Stimulated activated CD4-positive, alpha-beta T cell treated with anti-CD3 and anti-CD28 coated beads, Interleukin-15, amount 100 ng/mL, for 1 hour (primary cell): Measurements from ENCODE around the gene FRMD4A.
"Not testable (repeated sequence)": the region's sequence is repeated elsewhere in the genome, so short reads cannot be mapped to it uniquely, and the experiment has no call there.

Experiments
- DNase-seq, 2 donors: peaks; one replicate each; pipeline ENCODE4 v3.0.0-alpha.2; 2020; ENCODE audit warnings: low read depth in 1 of 2, low spot score in 1 of 2

The FRMD4A gene

DNA sequence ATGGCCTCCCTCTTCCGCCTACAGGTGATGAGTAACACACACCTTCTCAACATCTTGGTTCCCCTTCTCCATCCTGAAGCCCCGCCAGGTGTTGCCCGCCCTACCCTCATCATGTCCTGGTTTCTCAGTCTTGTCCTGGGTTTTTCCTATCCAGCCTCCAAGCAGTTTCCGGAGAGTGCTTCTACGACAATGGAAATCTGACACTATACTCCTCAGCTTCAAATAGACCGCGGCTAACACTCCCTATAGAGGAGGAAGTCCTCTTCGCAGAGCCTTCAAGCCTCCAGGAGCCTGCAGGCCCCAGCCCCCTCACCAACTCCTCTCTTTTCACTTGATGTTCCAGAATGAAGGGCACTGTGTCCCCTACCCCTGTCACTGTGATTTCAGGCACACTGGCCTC is 596.6 kb downstream of the FRMD4A start:
- no peak for DNase-seq

DNA sequence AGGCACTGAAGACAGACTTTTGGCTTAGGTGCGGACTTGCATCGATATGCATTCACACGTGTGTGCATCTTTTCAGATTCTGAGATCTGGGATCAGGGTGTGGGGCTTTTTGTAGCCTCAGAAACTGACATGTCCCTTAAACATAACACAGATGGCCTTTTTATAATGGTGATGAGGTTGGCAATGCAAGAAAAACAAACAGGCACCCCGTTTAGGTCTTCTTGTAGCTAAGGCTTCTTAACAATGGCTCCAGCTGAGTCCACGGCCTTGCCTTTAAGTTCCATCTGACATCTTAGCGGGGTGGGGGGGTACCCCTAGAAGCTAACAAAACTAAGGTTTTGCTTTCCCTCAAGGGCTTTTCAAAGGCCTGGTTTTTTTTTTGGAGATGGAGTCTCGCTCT is 597.7 kb downstream of the FRMD4A start:
- DNase-seq, result no peak

DNA sequence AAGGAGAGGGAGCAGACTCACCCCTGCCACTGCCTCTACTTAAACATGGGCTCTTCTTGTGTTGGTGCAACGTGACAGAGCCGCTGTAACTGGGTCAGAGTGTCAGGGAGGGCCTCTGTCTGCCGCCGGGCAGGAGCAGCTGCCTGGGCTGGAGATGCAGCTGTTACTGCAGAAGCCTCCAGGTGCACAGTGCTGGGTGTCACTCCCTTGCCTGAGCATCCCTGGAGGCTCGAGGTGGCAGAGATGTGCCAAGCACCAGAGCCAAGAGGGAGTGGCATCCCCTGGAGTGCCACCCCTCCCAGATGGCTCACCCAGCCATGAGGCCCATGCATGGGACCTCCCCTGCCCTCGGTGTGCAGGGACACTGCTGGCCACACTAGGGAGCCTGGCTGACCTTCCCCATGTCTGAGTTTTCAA is 598.3 kb downstream of the FRMD4A start:
- no peak for DNase-seq

DNA sequence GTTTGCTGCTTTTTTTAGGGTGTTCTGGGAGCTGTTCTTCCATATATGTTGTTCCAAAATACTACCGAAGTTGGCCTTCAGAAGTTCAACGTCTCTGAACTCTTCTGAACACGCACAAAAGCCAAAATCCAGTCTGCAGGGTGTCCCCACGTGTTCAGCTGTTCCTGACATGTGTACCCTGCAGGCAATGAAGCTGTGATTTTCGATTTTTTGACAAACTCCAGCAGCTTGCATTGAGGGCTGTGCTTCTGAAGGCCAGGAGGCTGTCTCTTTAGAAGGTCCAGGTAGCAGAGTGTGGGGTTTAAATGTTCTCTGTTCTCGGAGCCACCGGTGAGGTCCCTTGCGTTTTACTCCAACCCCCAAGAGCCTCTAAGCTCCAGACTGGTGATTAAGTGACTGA is 598.9 kb downstream of the FRMD4A start:
- DNase-seq, result no peak

DNA sequence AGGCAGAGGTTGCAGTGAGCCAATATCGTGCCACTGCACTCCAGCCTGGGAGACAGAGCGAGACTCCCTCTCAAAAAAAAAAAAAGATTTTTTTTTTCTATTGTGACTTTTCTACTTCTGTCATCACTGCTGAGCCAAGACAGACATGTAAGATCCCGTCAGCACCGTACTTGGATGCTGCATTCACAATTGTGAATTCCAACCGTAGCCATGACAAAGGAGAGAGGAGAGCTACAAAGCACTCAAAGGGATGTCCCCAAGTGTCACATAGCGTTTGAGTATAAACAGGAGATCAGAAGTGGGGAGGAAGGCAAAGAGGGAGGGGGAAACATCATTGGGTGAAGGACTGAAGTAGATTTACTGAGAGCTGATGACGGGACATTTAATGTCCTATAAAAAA is 599.8 kb downstream of the FRMD4A start:
- no peak for DNase-seq

DNA sequence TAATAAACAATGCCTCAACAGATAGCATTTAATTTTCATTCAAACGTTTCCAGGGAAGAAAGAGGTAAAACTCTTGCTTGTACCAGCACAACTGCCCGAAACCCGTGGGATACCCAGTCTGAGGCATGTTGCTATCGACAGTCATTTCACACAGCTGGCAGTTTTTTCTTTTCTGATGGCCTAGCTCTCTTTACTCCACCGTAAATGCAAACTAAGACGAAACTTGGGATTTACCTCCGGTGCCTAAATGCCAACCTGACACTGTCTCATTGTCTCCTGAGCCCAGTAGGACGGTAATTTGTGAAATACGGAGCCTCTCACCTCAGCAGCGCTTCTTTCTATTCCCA is 600.4 kb downstream of the FRMD4A start:
- DNase-seq, result no peak

DNA sequence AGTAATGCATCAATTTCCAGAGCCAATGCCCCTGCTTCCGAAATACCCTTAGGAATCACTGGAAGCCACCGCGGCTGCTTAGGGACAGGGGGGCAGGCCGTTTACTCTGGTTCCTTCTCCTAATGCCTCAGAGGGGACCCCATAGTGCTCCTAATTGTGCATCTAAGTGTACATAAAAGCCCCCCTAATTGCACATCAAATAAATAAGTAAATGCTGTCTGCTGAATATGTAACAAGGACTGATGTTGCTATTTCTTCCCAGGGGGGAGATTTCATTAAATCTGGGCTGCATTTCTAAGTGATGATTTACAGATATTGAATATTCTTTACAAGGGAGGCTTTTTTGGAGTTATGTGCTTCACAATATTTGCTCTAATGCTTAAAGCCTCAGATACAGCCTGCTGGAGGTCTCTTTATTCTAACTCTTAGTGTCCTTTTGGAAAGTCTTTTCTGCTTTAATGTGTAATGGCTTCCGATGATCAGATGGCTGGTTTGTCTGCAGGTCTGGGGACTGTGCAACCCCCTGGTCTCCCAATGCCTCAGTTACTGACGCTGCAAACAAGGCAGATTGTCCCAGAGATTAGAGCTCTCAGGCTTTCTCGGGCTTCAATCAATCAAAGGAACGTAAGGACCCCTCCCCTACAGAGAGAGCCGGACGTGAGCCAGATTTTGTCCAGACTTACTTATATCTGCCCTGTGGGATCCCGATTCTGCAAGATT is 601.0 kb downstream of the FRMD4A start:
- DNase-seq, result no peak

DNA sequence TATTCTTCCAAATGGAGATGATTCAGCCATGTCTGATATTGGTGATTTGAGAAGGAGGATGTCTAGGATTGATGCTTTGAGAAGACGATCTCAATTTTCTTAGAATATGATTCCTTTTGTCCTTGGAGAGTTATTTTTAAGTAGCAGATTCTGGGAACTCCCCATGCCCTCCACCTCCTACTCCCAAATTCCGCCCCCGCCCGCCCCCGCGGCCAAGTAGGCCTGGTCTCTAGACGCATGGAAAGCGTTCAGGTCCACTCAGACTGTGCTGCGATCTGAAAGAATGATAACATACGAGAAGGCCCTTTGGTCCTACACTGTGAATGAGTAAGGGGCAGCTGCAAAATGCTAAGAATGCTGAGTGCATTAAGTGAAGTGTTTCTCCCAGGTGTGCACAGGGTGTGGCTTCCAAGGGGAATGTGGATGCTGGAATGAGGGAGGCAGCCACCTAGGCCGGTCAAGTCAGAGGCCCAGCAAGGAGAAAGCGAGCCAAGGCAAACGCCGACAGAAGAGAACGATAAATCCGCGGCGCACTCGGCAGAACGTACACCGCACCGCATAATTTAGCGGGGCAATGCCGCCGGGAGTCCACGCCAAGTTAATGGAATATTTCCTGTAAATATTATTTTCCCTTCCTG is 601.7 kb downstream of the FRMD4A start:
- DNase-seq, result no peak

DNA sequence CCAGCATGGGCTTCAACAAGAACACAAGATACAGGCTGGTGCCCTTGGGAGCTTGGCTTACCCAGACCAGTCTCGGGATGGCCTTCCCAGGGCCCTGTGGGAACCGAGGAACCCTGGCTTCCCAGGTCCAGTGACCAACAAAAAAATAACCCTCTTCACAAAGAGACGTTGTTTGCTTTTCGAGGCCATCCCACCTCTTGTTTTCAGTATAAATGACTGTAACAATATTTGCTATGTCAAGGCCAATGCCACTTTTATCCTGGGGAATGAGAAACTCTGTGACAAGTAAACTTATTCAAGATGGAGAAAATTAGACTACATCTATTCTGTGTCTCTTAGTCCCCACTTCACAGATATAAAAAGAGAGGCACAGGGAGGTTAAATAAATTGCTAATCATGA is 605.1 kb downstream of the FRMD4A start:
- no peak for DNase-seq

DNA sequence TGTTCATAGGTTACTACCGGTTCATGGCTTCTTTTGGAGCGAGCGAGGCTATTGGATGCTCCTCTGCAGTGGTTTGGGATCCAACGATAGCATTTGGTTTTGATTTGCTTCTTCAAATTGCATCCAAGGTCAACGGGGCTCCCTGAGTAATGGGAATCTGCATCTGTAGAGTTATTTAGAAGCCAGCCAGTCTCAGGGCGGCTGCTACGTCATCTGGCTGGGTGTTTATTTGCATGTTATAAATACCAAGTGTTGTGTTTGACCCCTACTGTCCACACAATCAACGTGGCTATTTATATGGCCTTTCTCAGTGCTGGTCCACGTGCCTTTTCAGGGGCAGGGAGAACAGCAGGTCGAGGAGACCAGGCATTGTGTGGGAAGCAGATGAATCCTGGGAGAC is 606.2 kb downstream of the FRMD4A start:
- DNase-seq, result no peak

DNA sequence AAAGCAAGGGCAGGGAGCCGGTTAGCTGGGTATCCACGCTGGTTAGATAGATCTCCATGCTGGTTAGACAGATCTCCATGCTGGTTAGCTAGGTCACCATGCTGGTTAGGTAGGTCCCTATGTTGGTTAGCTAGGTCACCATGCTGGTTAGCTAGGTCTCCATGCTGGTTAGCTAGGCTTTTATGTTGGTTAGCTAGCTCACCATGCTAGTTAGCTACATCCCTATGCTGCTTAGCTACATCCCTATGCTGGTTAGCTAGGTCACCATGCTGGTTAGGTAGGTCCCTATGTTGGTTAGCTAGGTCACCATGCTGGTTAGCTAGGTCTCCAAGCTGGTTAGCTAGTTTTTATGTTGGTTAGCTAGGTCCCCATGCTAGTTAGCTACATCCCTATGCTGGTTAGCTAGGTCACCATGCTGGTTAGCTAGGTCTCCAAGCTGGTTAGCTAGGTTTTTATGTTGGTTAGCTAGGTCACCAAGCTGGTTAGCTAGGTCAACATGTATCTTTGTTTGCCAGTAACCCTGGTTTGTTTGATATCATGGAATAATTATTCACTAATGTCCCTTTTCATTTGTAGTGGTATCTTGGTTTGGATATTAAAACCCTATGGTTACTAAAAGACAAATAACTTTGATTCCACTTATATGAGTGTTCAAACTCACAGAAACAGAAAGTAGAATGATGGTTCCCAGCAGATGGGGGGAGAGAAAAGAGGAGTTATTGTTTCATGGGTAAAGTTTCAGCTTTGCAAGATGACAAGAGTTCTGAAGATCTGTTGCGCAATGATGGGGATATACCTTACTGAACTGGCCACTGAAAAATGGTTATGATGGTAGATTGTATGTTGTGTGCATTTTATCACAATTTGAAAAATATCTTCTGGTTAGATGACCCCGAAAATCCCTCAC is 607.7 kb downstream of the FRMD4A start:
- no peak for DNase-seq

DNA sequence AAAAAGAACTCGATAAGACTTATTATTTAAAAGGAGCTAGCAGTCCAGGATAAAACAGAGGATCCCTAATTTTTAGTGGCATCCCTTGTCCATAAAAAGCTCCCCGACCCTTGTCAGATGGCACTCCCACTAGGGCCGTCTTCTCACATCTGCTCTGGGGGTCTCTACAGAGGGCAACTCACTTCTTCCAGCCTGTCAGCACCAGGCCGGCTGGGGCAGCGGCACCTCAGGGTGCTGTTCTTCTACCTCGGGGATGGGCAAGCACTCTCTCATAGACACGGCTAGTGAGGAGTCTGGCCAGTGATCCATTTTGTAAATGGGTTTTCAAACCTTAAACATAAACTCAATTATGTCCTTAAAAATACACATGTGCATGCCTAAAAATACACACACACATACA is 609.2 kb downstream of the FRMD4A start:
- DNase-seq, result no peak

DNA sequence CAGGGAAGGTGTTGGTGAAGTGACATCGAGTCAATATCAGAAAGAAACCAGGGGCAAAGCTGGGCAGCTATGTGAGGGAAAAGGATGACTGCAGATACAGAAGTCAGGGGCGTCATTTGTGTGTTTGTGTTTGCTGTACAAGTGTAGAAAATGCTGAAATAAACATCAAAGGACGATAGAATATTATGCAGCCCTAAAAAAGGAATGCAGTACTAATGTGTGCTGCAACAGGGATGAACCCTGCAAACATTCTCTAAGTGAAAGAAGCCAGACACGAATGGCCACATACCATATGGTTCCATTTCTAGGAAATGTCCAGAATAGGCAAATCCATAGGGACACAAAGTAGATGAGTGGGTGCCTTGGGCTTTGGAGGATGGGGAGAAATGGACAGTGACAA is 610.0 kb downstream of the FRMD4A start:
- DNase-seq, result no peak

DNA sequence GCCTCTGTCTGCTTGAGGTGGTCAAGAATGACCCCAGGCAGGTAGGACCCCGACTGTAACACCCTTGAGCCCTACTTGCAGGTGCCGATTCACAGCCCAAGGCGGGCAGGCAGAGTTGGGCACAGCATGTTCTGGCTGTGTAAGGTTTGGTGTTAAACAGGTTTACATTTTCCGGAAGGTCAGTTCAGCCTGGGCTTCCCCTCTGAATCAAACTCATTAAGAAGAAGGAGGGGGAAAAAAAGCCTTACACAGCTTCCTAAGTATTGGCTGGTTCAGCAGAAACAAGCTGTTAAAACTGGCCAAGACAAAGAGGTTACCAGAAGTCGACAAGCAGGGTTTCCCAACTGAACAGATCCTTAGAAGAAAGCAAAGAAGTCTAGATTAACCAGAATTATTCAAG is 611.3 kb downstream of the FRMD4A start:
- no peak for DNase-seq

DNA sequence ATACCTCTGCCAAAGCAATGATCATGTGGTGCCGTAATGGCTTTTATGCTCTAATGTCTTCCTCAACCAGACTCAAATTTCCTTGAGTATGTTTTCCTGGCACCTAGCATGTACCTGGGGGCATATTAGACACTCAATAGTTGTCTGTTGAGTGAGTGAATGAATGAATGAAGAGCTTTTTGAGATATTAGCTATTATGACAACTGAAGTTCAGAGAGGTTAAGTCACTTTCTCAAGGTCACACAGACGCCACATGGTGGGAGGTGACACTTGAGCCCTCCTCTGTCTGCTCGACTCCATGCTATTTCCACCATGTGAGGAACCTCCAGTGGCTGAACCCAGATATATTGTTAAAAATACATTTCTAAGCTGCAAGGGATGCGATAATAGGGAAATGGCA is 611.9 kb downstream of the FRMD4A start:
- no peak for DNase-seq

DNA sequence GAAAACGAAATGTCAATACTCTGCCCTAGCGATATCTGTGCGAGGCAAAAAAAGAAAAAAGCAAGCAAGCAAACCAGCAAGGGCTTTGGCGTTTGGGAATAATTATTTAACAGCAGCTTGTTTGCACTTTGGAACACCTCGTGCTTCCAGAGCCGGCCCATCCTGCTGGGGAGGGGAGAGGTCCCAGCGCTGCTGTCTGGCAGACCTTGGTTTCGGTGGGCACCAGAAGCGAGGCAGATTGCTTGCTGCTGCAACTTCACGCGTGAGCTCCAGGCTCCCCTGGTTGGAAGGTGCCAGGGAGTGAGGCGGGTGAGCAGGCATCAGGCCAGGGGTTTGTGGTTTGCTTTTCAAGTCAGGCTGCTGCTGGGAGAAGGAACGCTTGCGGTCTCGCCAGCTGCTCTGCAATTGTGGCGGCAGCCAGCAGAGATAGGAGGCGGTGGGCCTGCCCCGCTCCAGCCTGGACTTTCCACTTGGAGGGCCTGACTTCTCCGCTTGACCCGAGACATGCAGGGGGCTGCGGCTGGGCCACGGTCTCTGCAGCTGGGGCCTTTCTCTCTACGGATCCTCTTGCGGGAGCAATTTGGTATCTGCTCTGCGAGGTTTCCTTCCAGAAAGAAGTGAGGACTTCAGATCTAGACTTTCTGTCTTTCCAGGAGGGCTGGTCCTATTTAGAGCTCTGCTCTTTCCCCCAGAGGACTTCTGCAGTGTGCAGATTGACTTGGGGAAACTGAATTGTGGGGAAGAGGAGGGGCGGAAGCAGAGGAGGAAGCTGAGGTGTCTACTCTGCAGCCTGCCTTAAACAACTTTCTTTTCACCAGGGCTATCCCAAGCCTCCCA is 612.6 kb downstream of the FRMD4A start:
- DNase-seq, result no peak

DNA sequence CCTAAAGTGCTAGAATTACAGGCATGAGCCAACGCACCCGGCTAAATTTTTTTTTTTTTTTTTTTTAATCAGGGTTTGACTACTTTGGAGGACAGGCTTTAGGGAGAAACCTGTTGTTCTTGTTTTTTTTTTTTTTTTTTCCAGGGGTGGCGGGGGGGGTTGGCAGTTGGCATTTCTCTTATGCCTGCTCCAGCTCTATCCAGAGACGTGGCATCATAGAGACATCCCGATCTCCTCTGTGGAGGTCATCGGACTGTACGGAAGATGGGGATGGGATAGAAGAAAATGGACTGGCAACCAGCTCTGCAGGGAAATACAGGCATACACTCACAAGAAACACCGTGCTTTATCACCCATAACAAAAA is 613.2 kb downstream of the FRMD4A start:
- DNase-seq, result no peak

DNA sequence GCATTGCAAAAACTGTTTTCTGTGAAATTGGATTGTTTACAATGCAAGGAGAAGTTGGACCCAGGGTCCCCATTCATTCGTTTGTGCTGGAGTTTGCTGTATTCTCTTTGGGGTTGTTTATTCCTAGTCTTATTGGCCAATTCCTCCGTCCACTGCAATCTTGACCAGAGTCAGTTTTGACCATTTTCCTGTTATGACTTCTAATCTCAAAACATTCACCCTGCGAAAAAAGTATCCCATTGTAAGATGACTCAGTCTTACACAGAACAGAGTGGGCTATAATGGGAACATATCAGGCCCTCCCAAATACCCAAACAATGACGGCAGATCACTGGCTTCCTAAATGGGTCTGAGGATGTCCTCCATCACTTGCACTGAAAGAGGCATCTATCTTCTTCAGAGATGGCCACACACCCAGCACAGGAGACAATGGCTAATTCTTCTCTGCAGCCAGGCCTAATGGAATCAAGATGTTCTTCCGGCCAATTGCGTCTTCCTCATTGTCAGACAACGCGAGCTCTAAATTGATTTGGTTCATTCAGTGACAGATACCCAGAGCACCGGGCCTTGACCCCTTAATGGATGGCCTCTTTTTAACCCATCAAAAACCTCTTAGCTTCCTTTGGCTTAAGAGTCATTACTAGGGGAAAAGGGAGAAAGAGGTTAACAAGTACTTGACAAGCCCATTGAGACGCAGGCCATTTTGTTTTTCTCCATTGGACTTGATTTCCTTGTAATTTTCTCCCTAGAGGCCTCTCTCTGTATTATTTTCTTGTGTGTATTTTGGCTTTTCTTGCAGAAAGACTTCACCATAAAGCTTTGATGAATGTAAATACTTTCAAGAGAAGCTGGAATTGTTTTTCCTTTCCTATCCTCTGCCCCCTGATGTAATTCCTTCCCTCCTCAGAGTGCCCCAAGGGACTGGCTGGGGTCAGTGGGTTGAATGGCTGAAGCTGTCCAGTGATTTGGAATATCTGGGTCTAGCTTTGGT is 614.3 kb downstream of the FRMD4A start:
- DNase-seq, result no peak

DNA sequence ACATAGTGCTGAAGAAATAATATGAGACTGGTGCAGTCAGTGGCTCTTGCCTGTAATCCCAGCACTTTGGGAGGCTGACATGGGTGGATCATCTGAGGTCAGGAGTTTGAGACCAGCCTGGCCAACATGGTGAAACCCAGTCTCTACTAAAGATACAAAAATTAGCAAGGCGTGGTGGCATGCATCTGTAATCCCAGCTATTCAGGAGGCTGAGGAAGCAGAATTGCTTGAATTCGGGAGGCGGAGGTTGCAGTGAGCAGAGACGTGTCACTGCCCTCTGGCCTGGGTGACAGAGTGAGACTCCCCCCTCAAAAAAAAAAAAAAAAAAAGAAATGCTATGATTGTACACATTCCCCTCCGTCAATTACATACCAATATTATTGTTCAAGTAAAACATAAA is 615.1 kb downstream of the FRMD4A start:
- DNase-seq, result not testable (repeated sequence)

DNA sequence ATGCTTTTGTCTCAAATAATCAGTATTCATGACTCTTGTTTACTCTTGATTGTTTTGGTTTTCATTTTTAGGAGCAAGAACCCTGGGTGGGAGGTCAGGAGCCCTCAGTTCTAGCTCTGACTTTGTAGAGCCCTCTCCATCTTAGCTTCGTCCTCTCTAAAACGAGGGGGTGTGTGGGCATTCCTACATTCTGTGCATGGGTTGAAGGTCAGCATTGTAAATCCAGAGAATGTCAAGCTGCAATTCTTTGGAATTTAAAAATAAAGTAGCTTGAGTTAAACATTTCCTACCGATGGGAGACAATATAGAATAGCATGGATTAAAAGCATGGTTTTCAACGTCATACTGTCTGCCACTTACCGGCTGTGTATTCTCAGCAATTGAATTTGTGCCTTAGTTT is 615.6 kb downstream of the FRMD4A start:
- DNase-seq, result no peak
